Lower leg skin (tissue), 3 donors: ENCODE data around the gene STRN.

Experiments used
- CTCF ChIP-seq, 3 donors: fragments of 450-650 bp; IDR thresholded peaks; one replicate each; pipeline ENCODE4 v1.5.1; 2016; ENCODE audit warnings: antibody characterized with exemption in 3 of 3, mild to moderate bottlenecking in 3 of 3, moderate library complexity in 2 of 3
- POLR2A ChIP-seq, 2 donors: fragments of 450-650 bp; IDR thresholded peaks; one replicate each; pipeline ENCODE4 v1.6.1; 2016 to 2017; ENCODE audit warnings: antibody characterized with exemption in 2 of 2, mild to moderate bottlenecking in 1 of 2, moderate library complexity in 1 of 2

GRCh38 chr2:36831185-36831584, 135.2 kb downstream of the STRN start:
- no peak for TF ChIP-seq CTCF (IDR thresholded peaks at IDR 0.05)
- TF ChIP-seq POLR2A (IDR thresholded peaks at IDR 0.05): no peak
